Vagina (tissue), 2 donors: ENCODE measurements around the gene CIBAR2. TPM values are rescaled to one million over a fixed set of nuclear protein-coding genes. Genes with fewer than 3 reads are reported as not detected.
A peak's percentile ranks its signal among the peaks of the same experiment; 100 is the strongest.
"Not testable (repeated sequence)": the region's sequence is repeated elsewhere in the genome, so short reads cannot be mapped to it uniquely, and the experiment has no call there.

Experiments used
- DNase-seq, 2 donors: peaks; one replicate each; pipeline ENCODE4 v3.0.0-alpha.2; 2017; ENCODE audit errors: extremely low spot score in 2 of 2
- H3K27ac ChIP-seq: fragments of 200-600 bp; sonication (generic); one replicate; pipeline ENCODE4 v1.5.1; 2019
- H3K27me3 ChIP-seq: fragments of 200-600 bp; sonication (generic); one replicate; pipeline ENCODE4 v1.5.1; 2019
- H3K36me3 ChIP-seq, 2 donors: fragments of 200-600 bp; sonication (generic); one replicate each; pipeline ENCODE4 v1.5.1; 2017 to 2019
- H3K4me1 ChIP-seq: fragments of 200-600 bp; sonication (generic); one replicate; pipeline ENCODE4 v1.5.1; 2019
- H3K4me3 ChIP-seq, 2 donors: fragments of 200-600 bp; sonication (generic); 1 replicate in 1 of 2; 2 replicates in 1 of 2; pipeline ENCODE4 v1.5.1; 2016 to 2019
- H3K9me3 ChIP-seq: fragments of 200-600 bp; sonication (generic); one replicate; pipeline ENCODE4 v1.5.1; 2019
- CTCF ChIP-seq, 3 experiments: fragments of 450-650 bp in 2 of 3; fragments of 200-600 bp in 1 of 3; sonication (generic) in 1 of 3; IDR thresholded peaks; one replicate each; pipeline ENCODE4 v1.5.1; 2017 to 2019; ENCODE audit warnings: antibody characterized with exemption in 3 of 3, mild to moderate bottlenecking in 2 of 3, moderate library complexity in 2 of 3
- POLR2A ChIP-seq, 2 donors: fragments of 450-650 bp; IDR thresholded peaks; one replicate each; pipeline ENCODE4 v1.6.1; 2017; ENCODE audit warnings: antibody characterized with exemption in 2 of 2, mild to moderate bottlenecking in 2 of 2, moderate library complexity in 2 of 2
- POLR2AphosphoS5 ChIP-seq, 2 donors: sonication (generic); formaldehyde crosslinking; IDR thresholded peaks; one replicate each; pipeline ENCODE4 v1.9.0; 2017; ENCODE audit warnings: antibody characterized with exemption in 2 of 2, mild to moderate bottlenecking in 2 of 2, low read depth in 1 of 2; ENCODE audit not compliant: insufficient read depth in 1 of 2
- intact Hi-C: fragments of 100-400 bp; cut with DNase I; formaldehyde crosslinking; loops from one replicate; pipeline ENCODE4 v1.15.1; 2023
- total RNA-seq: library from RNA; depleted of rRNA; stranded (reverse); fragments of >200 nt; gene quantifications from one replicate; pipeline ENCODE4 v1.2.3, GENCODE V29; 2016

Gene CIBAR2
- total RNA-seq, 1 donor from 2014 or later = not detected

DNA sequence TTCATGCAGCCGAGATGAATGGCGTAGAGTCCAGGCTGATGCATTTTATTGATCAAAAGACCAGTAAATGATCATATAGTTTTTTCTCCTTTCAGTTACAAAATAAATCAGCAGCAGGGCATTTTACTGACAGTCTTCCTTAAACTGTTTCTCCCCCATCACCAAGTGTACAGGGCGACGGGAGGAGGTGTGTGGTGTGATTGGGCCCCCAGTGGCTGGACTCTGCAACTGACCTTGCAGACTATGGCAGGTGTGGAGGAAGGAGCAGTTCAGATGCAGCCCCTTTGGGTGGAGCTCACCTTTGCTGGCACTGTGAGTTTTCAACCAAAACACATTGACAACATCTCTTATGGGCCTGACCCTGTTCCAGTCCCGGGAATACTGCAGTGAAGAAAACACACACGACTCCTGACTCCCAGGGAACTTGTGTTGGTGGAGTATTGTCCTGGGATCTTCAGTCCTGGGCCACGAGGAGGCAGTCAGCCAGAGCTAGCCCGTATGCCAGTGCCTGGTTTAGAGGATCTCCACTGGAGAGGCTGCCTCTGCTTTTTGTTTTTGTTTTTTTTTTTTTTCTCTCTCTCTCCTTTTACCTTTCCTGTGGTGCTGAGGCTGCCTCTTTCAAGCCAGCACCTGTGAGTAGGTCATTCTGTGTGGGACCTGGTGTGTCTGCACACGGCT lies 54.9 kb downstream of the CIBAR2 start:
- H3K4me3 ChIP-seq = no peak overlapping the region
- peak overlapping the region; percentile 86 for H3K27ac ChIP-seq
- no peaks in the 10 kb centered on the region for H3K27me3 ChIP-seq
- no peak for DNase-seq
- no peaks in the 10 kb centered on the region for H3K36me3 ChIP-seq
- H3K4me1 ChIP-seq = peaks cover 23% of the 10 kb centered on the region
- TF ChIP-seq CTCF (IDR thresholded peaks at IDR 0.05) (no peak), POLR2A (IDR thresholded peaks at IDR 0.05) (no peak), POLR2AphosphoS5 (IDR thresholded peaks at IDR 0.05; ENCODE audit: insufficient read depth in 1 of 2, low read depth in 1 of 2) (no peak)
- no peaks in the 10 kb centered on the region for H3K9me3 ChIP-seq
- intact Hi-C loops = no loop called here

- intact Hi-C loops = no loop called here
- Histone ChIP-seq H3K4me1 (peaks cover 28% of the 10 kb centered on the region), H3K4me3 (peak overlapping the region; percentile 14 to 37), H3K27ac (peak overlapping the region; percentile 86), H3K9me3 (no peaks in the 10 kb centered on the region), H3K27me3 (no peaks in the 10 kb centered on the region), H3K36me3 (no peaks in the 10 kb centered on the region)
- no peak for TF ChIP-seq POLR2A (IDR thresholded peaks at IDR 0.05)
- peak in 1 of 3 experiments; percentile 18 for TF ChIP-seq CTCF (IDR thresholded peaks at IDR 0.05)
- no peak for DNase-seq
Observed at GRCh38 chr16:85056211-85056748, 56.0 kb downstream of the CIBAR2 start.

GRCh38 chr16:85055493-85056210 lies 56.6 kb downstream of the CIBAR2 start:
- no peak for DNase-seq
- peak overlapping the region; percentile 14 to 37 for H3K4me3 ChIP-seq
- no peaks in the 10 kb centered on the region for H3K36me3 ChIP-seq

DNA sequence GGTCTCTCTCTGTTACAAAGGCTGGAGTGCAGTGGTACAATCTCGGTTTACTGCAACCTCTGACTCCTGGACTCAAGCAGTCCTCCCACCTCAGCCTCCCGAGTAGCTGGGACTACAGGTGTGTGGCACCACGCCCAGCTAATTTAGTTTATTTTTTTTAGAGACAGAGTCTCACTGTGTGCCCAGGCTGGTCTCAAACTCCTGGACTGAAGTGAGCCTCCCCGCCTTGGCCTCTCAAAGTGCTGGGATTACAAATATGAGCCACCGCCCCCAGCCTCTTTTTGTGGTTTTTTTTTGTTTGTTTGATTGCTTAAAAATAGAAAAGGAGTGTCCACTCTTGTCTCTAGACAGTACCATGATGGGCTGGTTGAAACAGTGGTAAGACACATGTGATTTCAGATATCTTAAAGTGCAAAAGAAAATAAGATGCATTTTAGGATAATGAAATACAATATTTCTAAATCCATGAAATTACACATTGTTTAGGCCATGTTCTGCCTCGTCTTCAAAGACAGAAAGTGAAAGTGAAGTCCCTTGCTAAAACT lies 57.3 kb downstream of the CIBAR2 start:
- Histone ChIP-seq H3K27ac (peak overlapping the region; percentile 86), H3K4me1 (peaks cover 41% of the 10 kb centered on the region), H3K27me3 (no peaks in the 10 kb centered on the region), H3K9me3 (no peaks in the 10 kb centered on the region), H3K36me3 (no peaks in the 10 kb centered on the region), H3K4me3 (peak overlapping the region; percentile 14 to 37)
- no peak for TF ChIP-seq POLR2AphosphoS5 (IDR thresholded peaks at IDR 0.05; ENCODE audit: insufficient read depth in 1 of 2, low read depth in 1 of 2)
- no peak for TF ChIP-seq CTCF (IDR thresholded peaks at IDR 0.05)
- TF ChIP-seq POLR2A (IDR thresholded peaks at IDR 0.05) = no peak
- intact Hi-C loops = no loop called here
- no peak for DNase-seq

More at GRCh38 chr16:85055493-85056210, 56.6 kb downstream of the CIBAR2 start:
- Histone ChIP-seq H3K27ac (peak overlapping the region; percentile 86), H3K27me3 (no peaks in the 10 kb centered on the region), H3K9me3 (no peaks in the 10 kb centered on the region), H3K4me1 (peaks cover 35% of the 10 kb centered on the region)
- intact Hi-C loops = no loop called here
- TF ChIP-seq CTCF (IDR thresholded peaks at IDR 0.05) (no peak), POLR2AphosphoS5 (IDR thresholded peaks at IDR 0.05; ENCODE audit: insufficient read depth in 1 of 2, low read depth in 1 of 2) (peak; percentile 12 to 43)

- H3K4me1 ChIP-seq = peaks cover 48% of the 10 kb centered on the region
- intact Hi-C loops, DNase-seq, H3K4me3 ChIP-seq, H3K9me3 ChIP-seq, H3K27me3 ChIP-seq, H3K36me3 ChIP-seq: not testable (repeated sequence)
- peak overlapping the region; percentile 86 for H3K27ac ChIP-seq
Observed at GRCh38 chr16:85054321-85054720, 58.0 kb downstream of the CIBAR2 start.
